GM19324 (cell line): ENCODE data around the gene DAP3.
"Not testable (repeated sequence)": the region's sequence is repeated elsewhere in the genome, so short reads cannot be mapped to it uniquely, and the experiment has no call there.

Experiments used
- ATAC-seq: cut with Tn5 transposase; IDR thresholded peaks from one replicate; pipeline ENCODE4 v1.9.1; 2021; ENCODE audit warnings: mild to moderate bottlenecking, moderate library complexity; ENCODE audit not compliant: unreplicated experiment, low FRiP score

DAP3 gene

DNA sequence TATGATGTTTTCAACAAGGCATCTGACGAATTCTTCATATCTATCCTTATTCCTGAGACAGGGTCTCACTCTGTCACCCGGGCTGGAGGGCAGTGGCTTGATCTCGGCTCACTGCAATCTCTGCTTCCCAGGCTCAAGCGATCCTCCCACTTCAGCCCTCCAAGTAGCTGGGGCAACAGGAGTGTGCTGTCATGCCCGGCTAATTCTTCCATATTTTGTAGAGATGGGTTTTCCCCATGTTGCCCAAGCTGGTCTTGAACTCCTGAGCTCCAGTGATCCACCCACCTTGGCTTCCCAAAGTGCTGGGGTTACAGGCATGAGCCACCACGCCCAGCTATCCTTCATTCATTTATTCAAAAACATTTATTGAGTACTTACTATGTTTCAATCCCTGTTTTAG is 8.4 kb upstream of the DAP3 start:
- no peak for ATAC-seq

DNA sequence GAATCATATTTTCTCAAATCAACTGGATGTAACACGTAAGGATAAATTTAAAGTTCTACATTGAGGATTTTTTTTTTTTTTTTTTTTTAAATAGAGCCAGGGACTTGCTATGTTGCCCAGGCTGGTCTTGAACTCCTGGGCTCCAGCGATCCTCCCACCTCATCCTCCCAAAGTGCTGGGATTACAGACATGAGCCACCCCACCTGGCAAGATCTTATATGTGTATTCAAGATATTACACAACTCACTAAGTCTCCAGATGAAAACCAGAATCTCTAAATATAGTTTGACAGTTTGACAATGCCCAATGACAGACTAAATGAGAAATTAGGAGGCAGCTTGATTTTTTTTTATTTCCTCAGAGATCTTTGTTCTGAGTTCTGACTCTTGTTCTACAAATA is 7.1 kb upstream of the DAP3 start:
- no peak for ATAC-seq

DNA sequence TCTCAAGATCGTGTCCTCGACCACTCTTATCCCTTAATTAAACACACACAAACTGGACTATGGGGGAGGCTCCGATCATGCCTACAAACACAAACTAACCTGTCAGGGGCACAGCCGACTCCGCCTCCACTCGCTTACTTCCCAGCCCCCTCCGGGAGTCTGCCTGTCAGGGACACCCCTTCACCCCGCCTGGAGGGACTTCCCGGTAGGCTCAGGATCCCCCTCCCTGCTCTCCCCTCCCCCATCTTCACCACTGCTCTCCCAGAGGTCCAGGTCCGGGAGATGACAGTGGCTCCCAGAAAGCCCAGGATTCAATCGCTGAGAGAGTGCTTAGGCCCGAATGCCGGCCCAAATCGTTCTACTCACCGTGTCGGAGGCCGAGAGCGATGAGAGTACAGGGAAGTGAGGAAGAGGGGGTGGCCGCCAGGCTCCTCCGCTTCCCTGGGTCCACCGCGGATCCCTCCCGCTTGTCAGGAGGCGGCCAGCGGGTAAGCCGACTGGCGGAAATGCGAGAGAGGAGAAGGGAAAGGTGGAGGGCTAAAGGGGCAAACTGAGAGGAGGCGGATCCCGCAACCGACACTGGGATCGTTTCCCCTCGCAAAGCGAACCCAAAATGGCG is 1.1 kb upstream of the DAP3 start:
- ATAC-seq: peak; percentile 8

DNA sequence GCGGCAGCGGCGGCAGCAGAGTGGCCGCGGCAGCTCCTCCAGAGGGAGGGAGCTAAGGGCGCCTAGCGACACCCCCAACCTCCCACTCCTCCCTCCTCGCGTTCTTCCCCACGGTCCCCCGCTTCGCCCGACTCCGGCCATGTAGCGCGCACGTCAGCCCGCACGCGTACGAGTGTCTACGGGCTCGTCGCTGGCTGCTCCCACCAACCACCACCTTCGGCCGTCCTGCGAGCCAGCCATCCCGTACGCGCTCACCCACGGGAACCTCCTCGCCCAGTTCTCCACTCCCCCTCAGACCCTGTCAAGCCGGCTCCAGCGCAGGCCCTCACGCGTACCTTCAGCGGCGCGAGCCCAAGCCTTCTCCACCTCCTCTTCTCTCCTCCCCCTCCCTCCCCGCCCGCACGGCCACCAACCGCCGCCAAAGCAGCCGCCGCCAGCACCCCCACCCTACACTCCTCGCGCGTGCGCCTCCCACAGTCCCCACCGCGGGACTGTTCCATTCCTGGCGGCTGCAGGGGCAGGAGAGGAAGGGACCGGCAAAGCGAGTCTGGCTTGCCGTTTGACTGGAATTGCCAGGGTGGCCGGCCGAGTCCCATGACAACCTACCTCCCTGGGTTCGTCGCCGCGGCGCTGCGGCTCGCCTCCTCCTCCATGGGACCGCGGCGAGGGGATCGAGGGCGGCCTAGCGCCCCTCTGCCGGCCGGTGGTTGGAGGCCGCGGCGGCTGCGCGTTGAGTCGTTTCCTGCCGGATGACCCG is 389 bp upstream of the DAP3 start, which contains the start of gene YY1AP1:
Gene YY1AP1, minus strand, starts transcription at position 451 of the 757 bp plus-strand sequence. CDS start 8,338 bp downstream, outside the sequence.
- ATAC-seq: peak; percentile 95

DNA sequence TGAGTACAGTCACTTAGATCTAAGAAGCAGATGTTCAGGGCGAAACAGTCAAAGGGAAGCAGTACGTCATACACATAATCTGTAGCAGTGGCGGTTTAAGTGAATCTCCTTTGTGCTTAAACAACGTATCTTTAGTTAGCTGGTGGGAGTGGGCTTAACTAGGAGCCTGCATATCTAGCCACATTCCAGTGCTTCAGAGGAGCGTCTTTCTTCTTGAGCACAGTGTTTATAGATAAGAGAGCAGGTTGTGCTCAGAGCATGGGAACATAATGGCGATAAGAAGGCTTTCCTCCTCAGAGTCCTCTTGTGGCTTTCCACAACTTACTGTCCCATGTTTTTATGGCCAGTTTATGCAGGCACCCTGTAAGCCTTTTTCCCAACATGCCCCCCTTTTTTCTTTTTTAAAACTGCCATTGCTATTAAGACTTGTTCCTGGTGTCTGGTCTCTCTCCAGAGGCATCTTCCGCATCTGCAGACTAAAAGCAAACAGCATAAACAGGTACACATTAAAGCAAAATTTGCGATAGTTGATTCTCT is 3.2 kb downstream of the DAP3 start:
- ATAC-seq: no peak

DNA sequence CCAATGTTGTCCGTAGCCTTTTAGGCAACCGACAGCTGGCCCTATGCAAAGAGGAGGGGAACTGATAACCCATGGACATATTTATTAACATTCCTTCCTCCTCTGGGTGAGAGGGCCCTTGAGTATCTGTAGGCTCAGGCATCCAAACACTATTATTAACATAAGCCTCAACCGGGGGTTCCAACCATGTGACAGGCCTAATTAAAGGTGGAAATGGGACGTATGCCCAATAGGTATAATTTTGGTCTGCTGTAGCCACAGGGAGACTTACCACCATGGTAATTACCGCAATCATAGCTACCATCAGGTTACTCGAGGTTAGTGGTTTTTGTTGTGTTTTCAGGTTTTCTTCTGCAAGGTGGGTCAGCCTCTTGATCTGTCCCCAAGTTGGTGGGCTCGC is 5.3 kb downstream of the DAP3 start:
- no peak for ATAC-seq

DNA sequence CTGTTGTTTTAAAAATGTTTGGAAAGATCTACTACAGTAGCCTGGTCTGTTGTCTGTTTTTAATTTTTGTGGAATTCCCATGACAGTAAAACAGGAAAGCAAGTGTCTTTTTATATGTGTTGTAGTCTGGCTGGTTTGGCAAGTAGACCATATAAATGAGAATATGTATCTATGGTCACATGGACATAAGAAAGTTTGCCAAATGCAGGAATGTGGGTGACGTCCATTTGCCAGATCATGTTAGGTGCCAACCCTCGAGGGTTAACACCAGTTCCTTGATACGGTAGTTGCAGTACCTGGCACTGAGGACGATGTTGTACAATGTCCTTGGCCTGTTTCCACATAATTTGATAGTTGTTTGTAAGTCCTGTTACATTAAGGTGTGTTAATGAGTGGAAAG is 6.2 kb downstream of the DAP3 start:
- ATAC-seq: no peak

DNA sequence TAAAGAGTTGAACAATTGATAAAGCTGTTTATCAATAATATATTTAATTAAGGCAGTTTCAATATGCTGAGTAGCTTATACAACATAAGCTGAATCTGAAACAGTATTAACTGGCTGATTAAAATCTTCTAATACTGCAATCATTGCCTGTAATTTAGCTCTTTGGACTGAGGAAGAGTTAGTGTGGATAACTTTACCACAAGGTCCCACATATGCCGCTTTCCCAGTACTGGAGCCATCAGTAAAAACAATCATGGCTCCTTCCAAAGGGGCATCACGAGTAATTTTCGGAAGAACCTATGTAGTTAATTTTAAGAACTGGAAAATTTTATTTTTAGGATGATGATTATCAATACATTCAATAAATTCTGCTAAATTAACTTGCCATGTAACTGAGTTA is 6.7 kb downstream of the DAP3 start:
- ATAC-seq: no peak

DNA sequence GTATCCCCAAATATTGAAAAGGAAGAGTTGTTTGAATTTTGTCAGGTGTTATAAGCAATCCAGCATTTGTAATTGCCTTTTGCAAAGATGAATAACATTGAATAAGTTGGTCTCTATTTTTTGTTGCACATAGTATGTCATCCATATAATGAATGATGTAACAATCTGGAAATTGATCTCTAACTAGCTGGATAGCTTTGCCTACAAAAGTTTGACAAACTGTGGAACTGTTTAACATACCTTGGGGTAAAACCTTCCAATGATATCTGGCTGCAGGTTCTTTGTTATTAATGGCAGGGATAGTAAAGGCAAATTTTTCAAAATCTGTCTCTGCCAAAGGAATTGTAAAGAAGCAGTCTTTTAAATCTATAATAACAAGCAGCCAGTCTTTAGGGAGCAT is 7.6 kb downstream of the DAP3 start:
- ATAC-seq: no peak

DNA sequence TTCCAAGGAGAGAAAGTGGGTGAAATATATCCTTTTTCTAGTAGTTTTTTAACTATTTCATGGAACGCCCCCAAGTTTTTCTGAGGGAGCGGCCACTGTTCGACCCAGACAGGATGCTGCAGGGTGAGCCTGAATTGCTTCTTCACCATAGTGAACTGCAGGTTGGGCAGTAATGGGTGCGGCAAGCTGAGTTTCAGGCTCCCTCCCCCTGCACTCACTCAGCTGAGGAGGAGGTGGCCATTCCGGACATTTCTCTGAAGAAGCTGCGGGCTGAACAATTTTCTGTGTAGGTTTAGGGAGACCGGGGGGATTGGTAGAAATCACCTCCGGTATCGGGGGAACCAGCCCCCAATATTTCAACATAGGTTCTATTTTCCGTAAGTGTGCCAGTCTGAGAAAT is 8.2 kb downstream of the DAP3 start:
- ATAC-seq: no peak

DNA sequence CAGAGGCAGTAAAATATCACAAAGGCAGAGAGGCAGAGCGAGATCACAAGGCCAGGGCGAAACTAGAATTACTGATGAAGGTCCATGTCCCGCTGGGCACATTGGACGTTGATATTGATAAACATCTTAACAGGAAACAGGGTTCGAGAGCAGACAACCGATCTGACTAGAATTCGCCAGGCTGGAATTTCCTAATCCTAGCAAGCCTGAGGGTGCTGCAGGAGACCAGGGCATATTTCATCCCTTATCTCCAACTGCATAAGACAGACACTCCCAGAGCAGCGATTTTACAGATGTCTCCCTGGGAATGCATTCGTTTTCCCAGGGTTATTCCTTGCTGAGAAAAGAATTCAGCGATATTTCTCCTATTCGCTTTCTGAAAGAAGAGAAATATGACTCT is 8.7 kb downstream of the DAP3 start:
- not testable (repeated sequence) for ATAC-seq

DNA sequence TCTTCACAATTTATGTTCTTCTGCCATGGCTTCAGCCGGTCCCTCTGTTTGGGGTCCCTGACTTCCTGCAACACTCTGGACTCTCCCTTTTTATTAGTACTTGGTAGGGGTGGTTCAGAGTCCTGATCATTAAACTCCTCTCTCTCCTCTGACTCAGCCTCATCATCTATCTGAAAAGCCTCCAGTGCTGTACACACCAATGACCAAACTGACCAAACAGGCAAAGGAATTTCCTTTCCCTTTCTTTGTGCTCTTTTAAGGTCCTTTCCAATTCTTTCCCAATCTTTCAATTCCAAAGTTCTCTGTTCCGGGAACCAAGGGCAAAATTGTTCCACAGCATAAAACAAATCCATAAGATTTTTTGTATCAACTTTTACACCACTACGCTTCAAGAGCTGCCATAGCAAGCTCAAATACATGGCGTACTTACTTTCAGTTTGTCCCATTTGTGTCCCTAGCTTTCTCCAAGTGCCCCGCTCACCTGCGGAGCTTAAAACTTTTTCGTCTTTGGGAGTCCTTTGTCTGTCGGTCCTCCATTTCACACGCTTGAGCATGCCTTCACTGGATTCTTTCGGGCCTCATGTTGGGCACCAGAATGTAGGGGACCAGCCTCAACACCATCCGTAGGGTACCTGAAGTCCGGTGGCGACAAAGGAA is 9.6 kb downstream of the DAP3 start:
- ATAC-seq: no peak

DNA sequence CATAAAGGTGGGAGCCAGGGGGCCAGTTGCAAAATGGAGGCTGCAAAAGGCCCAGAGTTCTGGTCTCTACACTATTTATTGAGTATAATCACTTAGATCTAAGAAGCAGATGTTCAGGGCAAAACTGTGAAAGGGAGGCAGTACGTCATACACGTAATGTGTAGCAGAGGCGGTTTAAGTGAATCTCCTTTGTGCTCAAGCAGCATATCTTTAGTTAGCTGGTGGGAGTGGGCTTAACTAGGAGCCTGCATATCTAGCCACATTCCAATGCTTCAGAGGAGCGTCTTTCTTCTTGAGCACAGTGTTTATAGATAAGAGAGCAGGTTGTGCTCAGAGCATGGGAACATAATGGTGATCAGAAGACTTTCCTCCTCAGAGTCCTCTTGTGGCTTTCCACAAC is 10.2 kb downstream of the DAP3 start:
- ATAC-seq: not testable (repeated sequence)

DNA sequence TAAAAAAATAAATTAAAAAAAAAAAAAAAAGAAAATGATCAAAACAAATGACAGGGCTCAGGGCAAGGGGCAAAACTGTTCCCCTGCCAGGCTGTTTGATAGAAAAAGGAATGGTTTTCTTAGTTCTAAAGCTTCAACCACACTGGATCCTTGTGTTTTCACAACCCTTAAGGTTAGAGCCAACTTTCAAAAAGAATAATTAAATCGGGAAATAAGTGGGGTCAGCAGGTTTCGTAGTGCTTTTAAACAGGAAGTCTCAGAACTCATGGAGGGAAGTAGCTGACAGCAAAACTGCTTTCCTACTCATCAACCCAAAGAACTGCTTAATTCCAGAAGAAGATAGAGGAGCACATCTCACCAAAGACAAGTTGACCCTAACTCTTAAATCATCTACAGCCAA is 12.8 kb downstream of the DAP3 start:
- ATAC-seq: not testable (repeated sequence)

DNA sequence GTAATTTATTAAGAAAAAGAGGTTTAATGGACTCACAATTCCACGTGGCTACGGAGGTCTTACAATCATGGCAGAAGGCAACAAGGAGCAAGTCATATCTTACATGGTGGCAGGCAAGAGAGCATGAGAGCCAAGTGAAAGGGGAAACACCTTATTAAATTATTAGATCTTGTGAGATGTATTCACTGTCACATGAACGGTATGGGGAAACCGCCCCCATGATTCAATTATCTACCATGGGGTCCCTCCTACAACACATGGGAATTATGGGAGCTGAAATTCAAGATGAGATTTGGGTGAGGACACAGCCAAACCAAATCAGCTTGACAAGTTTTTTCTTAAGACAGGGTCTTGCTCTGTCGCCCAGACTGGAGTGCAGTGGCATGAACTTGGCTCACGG is 14.3 kb downstream of the DAP3 start:
- no peak for ATAC-seq

DNA sequence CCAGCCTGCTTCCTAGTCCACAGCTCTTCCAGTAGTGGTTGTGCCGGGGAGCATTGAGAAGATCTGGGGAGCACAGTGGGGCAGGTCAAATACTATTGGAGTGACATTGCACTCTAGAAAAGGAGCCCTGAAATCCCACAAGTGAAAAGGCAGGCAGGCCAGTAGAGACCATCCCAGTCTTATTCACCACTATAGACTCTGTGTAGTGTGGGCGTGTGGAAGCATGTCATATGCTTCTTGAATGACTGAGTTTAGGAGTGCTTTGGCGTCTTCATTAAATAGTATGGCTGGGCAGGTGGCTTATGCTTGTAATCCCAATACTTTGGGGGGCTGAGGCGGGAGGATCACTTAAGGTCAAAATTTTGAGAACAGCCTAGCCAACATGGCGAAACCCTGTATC is 15.5 kb downstream of the DAP3 start:
- ATAC-seq: not testable (repeated sequence)

DNA sequence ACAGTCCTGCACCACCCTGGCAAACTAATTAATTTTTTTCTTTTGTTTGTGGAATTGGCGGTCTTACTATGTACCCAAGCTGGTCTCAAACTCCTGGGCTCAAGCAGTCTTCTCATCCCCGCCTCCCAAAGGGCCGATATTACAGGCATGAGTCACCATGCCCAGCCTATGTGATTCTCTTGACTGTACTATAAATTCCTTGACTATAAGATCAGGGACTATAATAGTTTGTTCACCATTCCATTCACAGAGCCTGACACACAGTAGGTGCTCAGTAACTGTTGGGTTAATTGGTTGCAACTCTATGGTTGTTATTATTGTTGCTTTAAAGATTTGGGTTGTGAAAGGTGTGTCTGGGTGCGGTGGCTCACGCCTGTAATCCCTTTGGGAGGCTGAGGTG is 17.2 kb downstream of the DAP3 start:
- no peak for ATAC-seq

DNA sequence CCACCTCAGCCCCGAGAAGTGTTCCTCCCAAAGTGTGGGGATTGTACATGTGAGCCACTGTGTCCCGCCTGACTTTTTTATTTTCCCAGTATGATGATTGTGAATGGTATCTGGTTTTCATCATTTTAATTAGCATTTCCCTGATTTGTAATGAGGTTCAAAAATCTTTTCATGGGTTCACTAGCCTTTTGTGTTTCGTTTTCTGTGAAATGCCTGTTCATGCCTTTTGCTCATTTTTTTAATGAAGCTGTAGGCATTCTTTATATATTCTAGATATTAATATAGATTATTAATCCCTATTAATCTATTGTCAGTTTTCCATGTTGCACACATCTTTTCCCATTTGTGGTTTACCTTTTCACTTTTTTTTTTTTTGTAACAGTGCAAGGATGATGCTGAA is 20.5 kb downstream of the DAP3 start:
- ATAC-seq: no peak

DNA sequence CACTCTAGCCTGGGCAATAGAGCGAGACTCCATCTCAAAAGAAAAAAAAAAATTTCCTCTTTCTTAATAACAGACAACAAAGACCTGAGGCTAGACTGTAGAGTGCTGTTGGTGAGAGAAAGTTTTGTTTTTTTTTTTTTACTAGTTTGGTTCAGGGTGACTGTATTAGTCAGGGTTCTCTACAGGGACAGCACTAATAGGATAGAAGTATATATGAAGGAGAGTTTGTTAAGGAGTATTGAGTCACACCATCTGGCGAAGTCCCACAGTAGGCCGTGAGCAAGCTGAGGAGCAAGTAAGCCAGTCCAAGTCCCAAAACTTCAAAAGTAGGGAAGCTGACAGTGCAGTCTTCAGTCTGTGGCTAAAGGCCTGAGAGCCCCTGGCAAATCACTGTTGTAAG is 22.6 kb downstream of the DAP3 start:
- ATAC-seq: not testable (repeated sequence)

DNA sequence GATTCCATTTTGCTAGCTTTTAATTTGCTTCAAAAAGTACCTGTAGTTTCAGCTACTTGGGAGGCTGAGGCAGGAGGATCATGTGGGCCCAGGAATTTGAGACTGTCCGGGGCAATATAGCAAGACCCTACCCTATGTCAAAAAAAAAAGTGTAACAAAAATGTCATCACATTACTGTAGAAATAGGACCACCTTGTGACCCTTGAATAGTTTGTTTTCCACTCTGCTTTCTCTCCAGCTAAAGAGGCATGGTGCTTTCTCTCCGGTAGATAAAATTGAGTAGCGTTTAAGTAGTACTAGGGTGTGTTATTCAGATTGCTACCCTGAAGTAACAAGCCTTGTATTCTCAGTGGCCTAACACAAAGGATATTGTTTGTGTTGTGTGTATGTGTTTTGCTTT is 23.7 kb downstream of the DAP3 start:
- ATAC-seq: not testable (repeated sequence)

DNA sequence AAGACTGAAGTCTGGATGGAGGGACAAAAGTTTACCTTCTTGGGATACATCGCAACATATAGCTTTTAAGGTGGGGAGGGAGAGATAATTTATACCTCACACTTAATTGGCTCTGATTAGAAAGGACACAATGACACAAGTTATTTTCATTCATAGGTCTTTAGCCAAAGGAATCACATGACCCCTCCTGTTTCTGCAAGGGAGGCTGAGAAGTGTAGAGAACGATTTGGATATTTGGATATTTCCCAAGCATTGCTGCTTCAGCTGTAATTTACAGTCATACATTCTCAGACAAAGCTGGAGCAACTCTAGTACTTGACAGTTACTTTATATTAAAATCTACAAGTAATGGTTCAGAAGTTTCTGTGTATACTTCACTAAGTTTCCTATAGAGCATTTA is 24.2 kb downstream of the DAP3 start:
- no peak for ATAC-seq
